K562 (cell line): ENCODE data around the gene GSTT2B. TPM values are rescaled to one million over a fixed set of nuclear protein-coding genes. Genes with fewer than 3 reads are reported as not detected.

Experiments used
- CEBPG ChIP-seq, 3 experiments: fragments of 200-800 bp in 1 of 3; sonication (Bioruptor generic) in 1 of 3; sonication (generic) in 1 of 3; formaldehyde crosslinking in 1 of 3; IDR thresholded peaks in 2 of 3; conservative IDR thresholded peaks in 1 of 3; 2 replicates each; pipeline versions ENCODE4 v1.6.1 to v1.8.0; 2016 to 2022; ENCODE audit warnings: missing compliant biosample characterization in 2 of 3, missing genetic modification characterization in 2 of 3, mild to moderate bottlenecking in 1 of 3, missing genetic modification reagents in 1 of 3
- CHD2 ChIP-seq: IDR thresholded peaks from 2 replicates; pipeline ENCODE4 v1.6.1; 2011; ENCODE audit warnings: low read depth, low read length
- ETV1 ChIP-seq: fragments of 450-650 bp; conservative IDR thresholded peaks from 2 replicates; pipeline ENCODE4 v1.6.1; 2016; ENCODE audit warnings: missing genetic modification characterization, control low read depth, low read depth, missing compliant biosample characterization
- NUFIP1 ChIP-seq: fragments of 450-650 bp; IDR thresholded peaks from 2 replicates; pipeline ENCODE4 v1.6.1; 2018; ENCODE audit not compliant: partially characterized antibody
- PREB ChIP-seq: sonication (generic); formaldehyde crosslinking; IDR thresholded peaks from 2 replicates; pipeline ENCODE4 v1.8.1; 2023; ENCODE audit warnings: mild to moderate bottlenecking, missing genetic modification reagents
- ZNF318 ChIP-seq, 2 experiments: fragments of 450-650 bp; IDR thresholded peaks; 2 replicates each; pipeline ENCODE4 v1.6.1; 2016; ENCODE audit warnings: mild to moderate bottlenecking in 2 of 2, borderline replicate concordance in 1 of 2, low read depth in 1 of 2, moderate library complexity in 1 of 2
- polyA plus RNA-seq, 8 experiments: library from polyadenylated mRNA; depleted of rRNA in 4 of 8; stranded (reverse) in 5 of 8; unstranded in 3 of 8; fragments of >200 nt; fragmentation: Nextera tagmentation in 2 of 8; fragmentation: Illumina TruSeq in 1 of 8; extraction: Ambion mirVana in 2 of 8; extraction: Trizol in 1 of 8; gene quantifications; 2 replicates each; pipeline versions ENCODE4 v1.2.1 to v1.2.3, GENCODE V29; 2011 to 2014; ENCODE audit warnings: inconsistent platforms in 1 of 8, missing spikeins in 1 of 8
- total RNA-seq, 7 experiments: library from RNA; depleted of rRNA in 6 of 7; stranded (reverse); fragments of >200 nt in 6 of 7; fragmentation: Illumina TruSeq in 2 of 7; extraction: Trizol in 2 of 7; gene quantifications; 2 replicates each; pipeline versions ENCODE4 v1.2.1 to v1.2.3, GENCODE V29; 2011 to 2021; ENCODE audit warnings: low replicate concordance in 1 of 7

Gene GSTT2B
- total and polyA plus RNA-seq, 9 of the 15 experiments (the other 6 are each of a cell fraction or from before 2014, with no cell fraction given), result not detected

- TF ChIP-seq ZNF318 (IDR thresholded peaks at IDR 0.05; ENCODE audit: borderline replicate concordance in 1 of 2, low read depth in 1 of 2) (no peak), PREB (CRISPR knock-in tag) (no peak), ETV1 (no peak), NUFIP1 (no peak), CEBPG (CRISPR knock-in tag; IDR thresholded peaks at IDR 0.05) (no peak), CEBPG (tag; conservative IDR thresholded peaks at IDR 0.05 in 1 of 2, IDR thresholded peaks at IDR 0.05 in 1 of 2) (no peak), CHD2 (no peak)
Measured at GRCh38 chr22:23911318-23911980, 49.5 kb downstream of the GSTT2B start (continued).
